K562 (cell line): Measurements from ENCODE around the gene AIFM3. TPM values are rescaled to one million over a fixed set of nuclear protein-coding genes. Genes with fewer than 3 reads are reported as not detected.

ENCODE experiments used
- ATAC-seq: fragments of 200-7000 bp; cut with Tn5 transposase; 3 replicates; pipeline ENCODE4 v1.9.1; 2020; ENCODE audit warnings: moderate library complexity
- BruUV-seq: library from RNA; stranded (reverse); fragments of 400-500 nt; replicated peaks from 2 replicates; lab custom pipeline; 2021; lab: Mats Ljungman, UMichigan
- CTCF ChIA-PET: fragments of 300-600 bp; formaldehyde crosslinking; extraction: SDS; loops from one replicate; lab custom pipeline; 2021; ENCODE audit warnings: low intra/inter-chr PET ratio; lab: Yijun Ruan, JAX
- POLR2A ChIA-PET: fragments of 300-600, 350-650 bp; sonication (Branson Sonifier 250); formaldehyde crosslinking; extraction: SDS; loops from one replicate; lab custom pipeline; 2021; ENCODE audit warnings: antibody characterized with exemption, inconsistent platforms; lab: Yijun Ruan, JAX
- DNase-seq, 4 experiments: peaks; one replicate each; pipeline versions ENCODE4 v3.0.0 to v3.0.0-alpha.2; 2011 to 2018; ENCODE audit warnings: low spot score in 3 of 4, mixed read lengths in 3 of 4; ENCODE audit errors: extremely low read depth in 1 of 4
- FAIRE-seq: peaks from 2 replicates; lab custom pipeline; 2011; peaks lifted over from hg19 to GRCh38; lab: Jason Lieb, UNC
- H2AFZ ChIP-seq: 2 replicates; pipeline ENCODE4 v1.6.0; 2011; ENCODE audit warnings: low read depth, low read length, control low read depth, inconsistent platforms
- H3K27ac ChIP-seq: fragments of 200-600 bp; 3 replicates; pipeline ENCODE4 v1.8.0; 2011; ENCODE audit warnings: low read depth, mild to moderate bottlenecking, control low read depth, inconsistent platforms, low read length, moderate library complexity, mixed read lengths; ENCODE audit errors: extremely low read depth
- H3K27me3 ChIP-seq, 2 experiments: fragments of 300-600 bp in 1 of 2; 2 replicates in 1 of 2; 3 replicates in 1 of 2; pipeline versions ENCODE4 v1.6.0 to v1.8.0; 2011; ENCODE audit warnings: inconsistent platforms in 2 of 2, low read length in 2 of 2, mild to moderate bottlenecking in 1 of 2, mixed read lengths in 1 of 2, moderate library complexity in 1 of 2; ENCODE audit not compliant: control insufficient read depth in 2 of 2, insufficient read depth in 2 of 2
- H3K36me3 ChIP-seq: fragments of 300-600 bp; 3 replicates; pipeline ENCODE4 v1.8.0; 2011; ENCODE audit warnings: mild to moderate bottlenecking, low read length, inconsistent platforms; ENCODE audit not compliant: control insufficient read depth, insufficient read depth
- H3K4me1 ChIP-seq, 2 experiments: fragments of 200-600 bp in 1 of 2; replicated peaks in 1 of 2; 2 replicates in 1 of 2; 3 replicates in 1 of 2; pipeline versions ENCODE4 v1.5.1 to v1.8.0; 2011; ENCODE audit warnings: inconsistent platforms in 2 of 2, low read length in 2 of 2, mild to moderate bottlenecking in 1 of 2, mixed read lengths in 1 of 2, moderate library complexity in 1 of 2; ENCODE audit not compliant: control insufficient read depth in 2 of 2, insufficient read depth in 2 of 2
- H3K4me2 ChIP-seq: 2 replicates; pipeline ENCODE4 v1.6.1; 2011; ENCODE audit warnings: low read length, control low read depth, inconsistent platforms, mixed read lengths; ENCODE audit not compliant: insufficient read depth
- H3K4me3 ChIP-seq: fragments of 200-600 bp; sonication (generic), shearing (Covaris generic); 2 replicates; pipeline ENCODE4 v1.5.1; 2016; ENCODE audit warnings: control low read depth, inconsistent platforms
- H3K79me2 ChIP-seq: fragments of 200-600 bp; 3 replicates; pipeline ENCODE4 v1.8.0; 2011; ENCODE audit warnings: low read length, inconsistent platforms; ENCODE audit not compliant: control insufficient read depth, insufficient read depth
- H3K9ac ChIP-seq, 2 experiments: 2 replicates each; pipeline versions ENCODE4 v1.6.0 to v1.6.1; 2011; ENCODE audit warnings: low read depth in 2 of 2, low read length in 2 of 2, control low read depth in 1 of 2, inconsistent platforms in 1 of 2, mild to moderate bottlenecking in 1 of 2, mixed read lengths in 1 of 2; ENCODE audit not compliant: insufficient read depth in 1 of 2
- H3K9me1 ChIP-seq: one replicate; pipeline ENCODE4 v1.6.0; 2011; ENCODE audit warnings: inconsistent platforms, mild to moderate bottlenecking, low read length, moderate library complexity; ENCODE audit not compliant: control insufficient read depth, insufficient read depth
- H3K9me3 ChIP-seq: replicated peaks from 2 replicates; pipeline ENCODE4 v1.5.1; 2011; ENCODE audit warnings: low read depth, low read length, inconsistent platforms; ENCODE audit not compliant: control insufficient read depth, insufficient read depth
- H4K20me1 ChIP-seq: replicated peaks from 2 replicates; pipeline ENCODE4 v1.6.1; 2011; ENCODE audit warnings: low read length, inconsistent platforms, mixed read lengths; ENCODE audit not compliant: control insufficient read depth, insufficient read depth
- GTF2F1 ChIP-seq: IDR thresholded peaks from 2 replicates; pipeline ENCODE4 v1.6.1; 2011; ENCODE audit warnings: low read depth, low read length, improper control_type of control experiment
- HIVEP1 ChIP-seq: fragments of 250-450 bp; sonication (Bioruptor Pico); IDR thresholded peaks from 2 replicates; pipeline ENCODE4 v1.4.0; 2020; ENCODE audit warnings: mild to moderate bottlenecking
- HNRNPUL1 ChIP-seq: fragments of 200-400 bp; formaldehyde crosslinking; IDR thresholded peaks from 2 replicates; pipeline ENCODE4 v1.6.1; 2017; ENCODE audit warnings: low read length
- KHSRP ChIP-seq: fragments of 450-650 bp; IDR thresholded peaks from 2 replicates; pipeline ENCODE4 v1.6.1; 2017
- LEF1 ChIP-seq: fragments of 450-650 bp; IDR thresholded peaks from 2 replicates; pipeline ENCODE4 v1.6.1; 2016; ENCODE audit warnings: mild to moderate bottlenecking
- MCM5 ChIP-seq: fragments of 450-650 bp; IDR thresholded peaks from 2 replicates; pipeline ENCODE4 v1.6.1; 2016; ENCODE audit warnings: low read depth
- NR4A1 ChIP-seq, 2 experiments: fragments of 250-450 bp in 1 of 2; fragments of 450-650 bp in 1 of 2; sonication (Bioruptor Pico) in 1 of 2; IDR thresholded peaks; 2 replicates each; pipeline versions ENCODE4 v1.4.0 to v1.6.1; 2016 to 2020; ENCODE audit warnings: mild to moderate bottlenecking in 2 of 2, missing compliant biosample characterization in 1 of 2, missing genetic modification characterization in 1 of 2, moderate library complexity in 1 of 2
- SP2 ChIP-seq: IDR thresholded peaks from 2 replicates; pipeline ENCODE4 v1.6.1; 2011; ENCODE audit warnings: mild to moderate bottlenecking, low read depth, low read length, moderate library complexity; ENCODE audit not compliant: poor library complexity, severe bottlenecking; ENCODE audit errors: extremely low read depth
- SRF ChIP-seq, 2 experiments: fragments of 250-450, 450-650 bp in 1 of 2; sonication (Bioruptor Pico) in 1 of 2; sonication (generic) in 1 of 2; formaldehyde crosslinking; IDR thresholded peaks; 2 replicates each; pipeline versions ENCODE4 v1.5.0 to v1.5.1; 2020 to 2022; ENCODE audit warnings: mild to moderate bottlenecking in 1 of 2, missing genetic modification reagents in 1 of 2
- TCFL5 ChIP-seq: fragments of 250-450 bp; sonication (Bioruptor Pico); conservative IDR thresholded peaks from 2 replicates; pipeline ENCODE4 v1.6.1; 2021; ENCODE audit warnings: mild to moderate bottlenecking, moderate library complexity, matching md5 sums
- ZNF174 ChIP-seq: fragments of 250-450 bp; sonication (Bioruptor Pico); IDR thresholded peaks from 2 replicates; pipeline ENCODE4 v1.4.0; 2020; ENCODE audit warnings: mild to moderate bottlenecking
- ZNF24 ChIP-seq: fragments of 450-650 bp; IDR thresholded peaks from 2 replicates; pipeline ENCODE4 v1.6.1; 2016
- WGBS: fragments of 100-300 bp; shearing (Covaris generic); methylation state at CpG from one replicate; pipeline ENCODE4 v1.1.6; 2016; ENCODE audit warnings: low coverage, mixed read lengths; ENCODE audit not compliant: insufficient coverage; ENCODE audit errors: missing lambda C conversion rate; 5-methylcytosine and 5-hydroxymethylcytosine counted together
- in situ Hi-C: fragments of 300-500 bp; cut with MboI; formaldehyde crosslinking; loops from 4 replicates; pipeline ENCODE4 v1.15.0; 2018; ENCODE audit warnings: inconsistent platforms, mixed read lengths
- intact Hi-C: fragments of 100-400 bp; cut with micrococcal nuclease; formaldehyde crosslinking; loops from 2 replicates; pipeline ENCODE4 v1.14.2; 2022
- polyA plus RNA-seq, 8 experiments: library from polyadenylated mRNA; depleted of rRNA in 4 of 8; stranded (reverse) in 5 of 8; unstranded in 3 of 8; fragments of >200 nt; fragmentation: Nextera tagmentation in 2 of 8; fragmentation: Illumina TruSeq in 1 of 8; extraction: Ambion mirVana in 2 of 8; extraction: Trizol in 1 of 8; gene quantifications; 2 replicates each; pipeline versions ENCODE4 v1.2.1 to v1.2.3, GENCODE V29; 2011 to 2014; ENCODE audit warnings: inconsistent platforms in 1 of 8, missing spikeins in 1 of 8
- total RNA-seq, 7 experiments: library from RNA; depleted of rRNA in 6 of 7; stranded (reverse); fragments of >200 nt in 6 of 7; fragmentation: Illumina TruSeq in 2 of 7; extraction: Trizol in 2 of 7; gene quantifications; 2 replicates each; pipeline versions ENCODE4 v1.2.1 to v1.2.3, GENCODE V29; 2011 to 2021; ENCODE audit warnings: low replicate concordance in 1 of 7
- TF ChIP-seq, protein P1 (sequence below), 2 experiments: fragments of 450-650 bp in 1 of 2; sonication (generic) in 1 of 2; formaldehyde crosslinking in 1 of 2; IDR thresholded peaks in 1 of 2; conservative IDR thresholded peaks in 1 of 2; 2 replicates each; pipeline versions ENCODE4 v1.6.1 to v1.8.1; 2016 to 2023; ENCODE audit warnings: mild to moderate bottlenecking in 2 of 2, moderate library complexity in 2 of 2, inconsistent platforms in 1 of 2, missing genetic modification reagents in 1 of 2
- TF ChIP-seq, protein P2 (sequence below): fragments of 250-450 bp; sonication (Bioruptor Pico); IDR thresholded peaks from 2 replicates; pipeline ENCODE4 v1.9.0; 2021; ENCODE audit warnings: mild to moderate bottlenecking, inconsistent platforms
- TF ChIP-seq, protein P3 (sequence below): fragments of 200-800 bp; sonication (Bioruptor generic); IDR thresholded peaks from 2 replicates; pipeline ENCODE4 v1.6.1; 2017; ENCODE audit warnings: missing genetic modification characterization, missing compliant biosample characterization

Gene AIFM3
- total and polyA plus RNA-seq, 9 of the 15 experiments (the other 6 are each of a cell fraction or from before 2014, with no cell fraction given), result 0.03 to 0.20 (median 0.07) TPM; not detected in 1

DNA sequence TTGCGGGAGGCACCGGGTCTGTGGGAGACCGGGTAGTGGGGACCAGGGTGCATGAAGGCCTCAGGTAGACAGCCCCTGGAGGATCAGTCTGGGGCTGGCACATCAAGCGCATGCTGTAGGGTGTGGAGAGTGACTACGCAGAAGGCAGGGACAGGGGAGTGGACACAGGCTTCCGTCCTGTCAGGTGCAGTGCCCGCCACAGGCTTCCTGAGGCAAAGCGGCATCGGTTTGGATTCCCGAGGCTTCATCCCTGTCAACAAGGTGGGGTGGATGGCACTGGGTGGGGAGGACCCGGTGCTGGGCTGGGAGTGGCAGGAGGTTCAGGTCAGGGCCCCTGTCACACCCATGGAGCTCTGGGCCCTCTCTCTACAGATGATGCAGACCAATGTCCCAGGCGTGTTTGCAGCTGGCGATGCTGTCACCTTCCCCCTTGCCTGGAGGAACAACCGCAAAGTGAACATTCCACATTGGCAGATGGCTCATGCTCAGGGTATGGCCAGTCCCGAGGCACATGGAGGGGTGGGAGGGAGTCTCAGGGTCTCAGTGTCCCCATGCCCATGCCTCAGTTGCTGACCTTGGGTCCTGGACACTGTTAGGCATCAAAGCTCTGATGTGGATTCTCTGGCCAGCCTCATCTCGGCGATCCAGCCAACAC is 10.6 kb downstream of the AIFM3 start (continued):
- TF ChIP-seq NR4A1 (CRISPR knock-in tag; IDR thresholded peaks at IDR 0.05) (0 out of 2 replicates have a peak, but pooled peaks have one; percentile 61), NR4A1 (tag; IDR thresholded peaks at IDR 0.05) (no peak)
- TF ChIP-seq, protein P1, sequence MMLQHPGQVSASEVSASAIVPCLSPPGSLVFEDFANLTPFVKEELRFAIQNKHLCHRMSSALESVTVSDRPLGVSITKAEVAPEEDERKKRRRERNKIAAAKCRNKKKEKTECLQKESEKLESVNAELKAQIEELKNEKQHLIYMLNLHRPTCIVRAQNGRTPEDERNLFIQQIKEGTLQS (IDR thresholded peaks at IDR 0.05), result no peak
- TF ChIP-seq, protein P1 (CRISPR knock-in tag; conservative IDR thresholded peaks at IDR 0.05), result 0 out of 2 replicates have a peak, but pooled peaks have one; percentile 5
- TF ChIP-seq, protein P2, sequence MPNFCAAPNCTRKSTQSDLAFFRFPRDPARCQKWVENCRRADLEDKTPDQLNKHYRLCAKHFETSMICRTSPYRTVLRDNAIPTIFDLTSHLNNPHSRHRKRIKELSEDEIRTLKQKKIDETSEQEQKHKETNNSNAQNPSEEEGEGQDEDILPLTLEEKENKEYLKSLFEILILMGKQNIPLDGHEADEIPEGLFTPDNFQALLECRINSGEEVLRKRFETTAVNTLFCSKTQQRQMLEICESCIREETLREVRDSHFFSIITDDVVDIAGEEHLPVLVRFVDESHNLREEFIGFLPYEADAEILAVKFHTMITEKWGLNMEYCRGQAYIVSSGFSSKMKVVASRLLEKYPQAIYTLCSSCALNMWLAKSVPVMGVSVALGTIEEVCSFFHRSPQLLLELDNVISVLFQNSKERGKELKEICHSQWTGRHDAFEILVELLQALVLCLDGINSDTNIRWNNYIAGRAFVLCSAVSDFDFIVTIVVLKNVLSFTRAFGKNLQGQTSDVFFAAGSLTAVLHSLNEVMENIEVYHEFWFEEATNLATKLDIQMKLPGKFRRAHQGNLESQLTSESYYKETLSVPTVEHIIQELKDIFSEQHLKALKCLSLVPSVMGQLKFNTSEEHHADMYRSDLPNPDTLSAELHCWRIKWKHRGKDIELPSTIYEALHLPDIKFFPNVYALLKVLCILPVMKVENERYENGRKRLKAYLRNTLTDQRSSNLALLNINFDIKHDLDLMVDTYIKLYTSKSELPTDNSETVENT (CRISPR knock-in tag), result 0 out of 2 replicates have a peak, but pooled peaks have one; percentile 20
- TF ChIP-seq, all 486 proteins: peak for 9

DNA sequence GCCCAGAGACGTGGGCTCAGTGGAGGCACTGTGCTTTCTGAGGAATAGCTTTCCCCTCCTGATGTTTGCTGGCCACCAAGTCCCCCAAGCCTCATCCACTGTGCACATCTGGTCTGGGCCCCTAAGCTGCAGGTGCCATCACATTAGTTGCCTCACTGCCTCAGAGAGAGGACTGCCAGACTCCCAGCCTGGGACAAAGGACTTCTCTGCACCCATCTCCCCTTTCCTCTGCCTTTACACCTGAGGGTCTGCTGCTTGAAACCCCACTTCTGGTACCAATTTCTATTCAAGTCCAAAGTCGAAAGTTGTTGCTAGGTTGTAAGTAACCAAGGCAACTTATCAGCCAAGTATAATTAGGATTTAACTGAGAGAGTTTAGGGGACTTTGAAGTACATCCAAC is 11.4 kb downstream of the AIFM3 start:
- H3K27ac ChIP-seq, result no peak overlapping the region
- ATAC-seq (no peak), FAIRE-seq (no peak), DNase-seq (no peak)
- H3K9ac ChIP-seq, result no peak overlapping the region
- H3K9me3 ChIP-seq, result peaks cover 11% of the 10 kb centered on the region
- 6% methylated on average over 2 of the region's 2 CpGs for WGBS
- H3K79me2 ChIP-seq, result peaks cover 21% of the 10 kb centered on the region
- H3K9me1 ChIP-seq, result peaks cover 5% of the 10 kb centered on the region
- intact Hi-C loops (no loop called here), in situ Hi-C loops (no loop called here)
- no peak overlapping the region for H3K4me2 ChIP-seq
- POLR2A ChIA-PET, result interaction anchor here (4.6 to 64.4 kb wide), 4 partner anchors 8 to 60 kb away, joined by 92 to 1556 read pairs (median 314); partner anchors contain the start of genes AIFM3, CRKL and THAP7
- H4K20me1 ChIP-seq, result no peaks in the 10 kb centered on the region; the same call in 1 of the 2 replicates
- H3K27me3 ChIP-seq, result peaks cover 29 to 44% of the 10 kb centered on the region in 2 experiments; a peak in 4 of 5 replicates
- peaks cover 19 to 66% of the 10 kb centered on the region in 2 experiments for H3K4me1 ChIP-seq
- no TSS peak for BruUV-seq
- peaks cover 5% of the 10 kb centered on the region; the same call in 2 of the 3 replicates for H3K36me3 ChIP-seq
- CTCF ChIA-PET, result no interaction called here
- H2AFZ ChIP-seq, result no peak overlapping the region
- H3K4me3 ChIP-seq, result no peak overlapping the region
- TF ChIP-seq, protein P3, sequence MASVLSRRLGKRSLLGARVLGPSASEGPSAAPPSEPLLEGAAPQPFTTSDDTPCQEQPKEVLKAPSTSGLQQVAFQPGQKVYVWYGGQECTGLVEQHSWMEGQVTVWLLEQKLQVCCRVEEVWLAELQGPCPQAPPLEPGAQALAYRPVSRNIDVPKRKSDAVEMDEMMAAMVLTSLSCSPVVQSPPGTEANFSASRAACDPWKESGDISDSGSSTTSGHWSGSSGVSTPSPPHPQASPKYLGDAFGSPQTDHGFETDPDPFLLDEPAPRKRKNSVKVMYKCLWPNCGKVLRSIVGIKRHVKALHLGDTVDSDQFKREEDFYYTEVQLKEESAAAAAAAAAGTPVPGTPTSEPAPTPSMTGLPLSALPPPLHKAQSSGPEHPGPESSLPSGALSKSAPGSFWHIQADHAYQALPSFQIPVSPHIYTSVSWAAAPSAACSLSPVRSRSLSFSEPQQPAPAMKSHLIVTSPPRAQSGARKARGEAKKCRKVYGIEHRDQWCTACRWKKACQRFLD (CRISPR knock-in tag), result no peak
- TF ChIP-seq GTF2F1 (no peak), SP2 (no peak), HNRNPUL1 (no peak), HIVEP1 (CRISPR knock-in tag) (0 out of 2 replicates have a peak, but pooled peaks have one; percentile 66), MCM5 (no peak), TCFL5 (CRISPR knock-in tag) (no peak), SRF (CRISPR knock-in tag; IDR thresholded peaks at IDR 0.05) (0 out of 4 replicates have a peak, but pooled peaks of 1 of the 2 experiments have one; percentile 30), KHSRP (no peak), ZNF24 (no peak), ZNF174 (no peak), LEF1 (no peak)
